Spinal cord (tissue), 10 donors: ENCODE data around the gene SKA3. TPM values are rescaled to one million over a fixed set of nuclear protein-coding genes. Genes with fewer than 3 reads are reported as not detected.
A peak's percentile ranks its signal among the peaks of the same experiment; 100 is the strongest.
"Not testable (repeated sequence)": the region's sequence is repeated elsewhere in the genome, so short reads cannot be mapped to it uniquely, and the experiment has no call there.

Experiments used
- DNase-seq, 6 donors: peaks; one replicate each; pipeline versions ENCODE4 v3.0.0 to v3.0.0-alpha.2; 2013 to 2015; ENCODE audit warnings: low spot score in 6 of 6, low read depth in 4 of 6
- H3K27ac ChIP-seq: one replicate; pipeline ENCODE4 v1.5.1; 2013; ENCODE audit warnings: low read depth, low read length, control low read depth
- H3K27me3 ChIP-seq: one replicate; pipeline ENCODE4 v1.6.1; 2013; ENCODE audit warnings: low read length; ENCODE audit not compliant: control insufficient read depth, insufficient read depth
- H3K36me3 ChIP-seq: one replicate; pipeline ENCODE4 v1.6.1; 2013; ENCODE audit warnings: low read length; ENCODE audit not compliant: control insufficient read depth, insufficient read depth
- H3K4me1 ChIP-seq: one replicate; pipeline ENCODE4 v1.6.1; 2013; ENCODE audit warnings: low read length; ENCODE audit not compliant: control insufficient read depth, insufficient read depth
- H3K4me3 ChIP-seq: one replicate; pipeline ENCODE4 v1.5.1; 2013; ENCODE audit warnings: low read depth, low read length, control low read depth
- H3K9me3 ChIP-seq: one replicate; pipeline ENCODE4 v1.6.1; 2013; ENCODE audit warnings: low read length; ENCODE audit not compliant: control insufficient read depth, insufficient read depth
- WGBS: methylation state at CpG from one replicate; pipeline ENCODE4 v1.1.5; 2013; ENCODE audit warnings: missing lambda C conversion rate; ENCODE audit not compliant: insufficient coverage; 5-methylcytosine and 5-hydroxymethylcytosine counted together
- polyA plus RNA-seq, 2 donors: library from polyadenylated mRNA; unstranded; fragments of 120-200 nt; gene quantifications; one replicate each; pipeline ENCODE4 v1.2.1, GENCODE V29; 2013; ENCODE audit not compliant: insufficient read length in 2 of 2
- total RNA-seq, 2 donors: library from RNA; depleted of rRNA in 1 of 2; stranded (reverse); fragments of 120-200 nt in 1 of 2; fragments of >200 nt in 1 of 2; gene quantifications; one replicate each; pipeline versions ENCODE4 v1.2.3 to v1.2.4, GENCODE V29; 2013 to 2014
- donor health status: healthy.

The SKA3 gene
- total and polyA plus RNA-seq, 4 donors, result 6.6 to 9.2 (median 7.5) TPM

DNA sequence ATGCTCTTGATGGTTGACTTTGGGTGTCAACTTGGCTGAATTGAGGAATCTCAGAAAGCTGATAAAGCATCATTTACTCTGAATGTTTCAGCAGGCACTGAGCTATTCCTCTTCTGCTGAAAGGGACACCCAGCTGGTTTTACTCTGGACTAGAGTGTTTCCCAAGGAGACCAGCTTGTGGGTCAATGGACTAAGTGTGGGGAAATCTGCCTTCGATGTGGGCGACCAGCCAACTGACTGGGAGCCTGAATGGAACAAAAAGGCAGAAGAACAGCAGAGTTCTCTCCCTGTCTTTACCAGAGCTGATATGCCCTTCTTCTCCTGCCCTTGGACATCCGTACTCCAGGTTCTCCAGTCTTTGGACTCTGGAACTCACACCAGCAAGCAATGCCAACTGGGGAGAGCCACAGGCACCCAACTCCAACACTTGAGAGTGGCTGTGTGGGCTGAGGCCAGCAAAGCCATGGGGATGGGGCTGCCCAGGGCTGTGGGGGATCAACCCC lies 32.4 kb upstream of the SKA3 start:
- H3K4me3 ChIP-seq, result no peak overlapping the region
- no peak for DNase-seq
- H3K4me1 ChIP-seq, result no peaks in the 10 kb centered on the region
- H3K27ac ChIP-seq, result no peak overlapping the region
- H3K27me3 ChIP-seq, result no peaks in the 10 kb centered on the region
- H3K36me3 ChIP-seq, result no peaks in the 10 kb centered on the region
- 85% methylated on average over 3 of the region's 3 CpGs for WGBS
- H3K9me3 ChIP-seq, result no peaks in the 10 kb centered on the region

DNA sequence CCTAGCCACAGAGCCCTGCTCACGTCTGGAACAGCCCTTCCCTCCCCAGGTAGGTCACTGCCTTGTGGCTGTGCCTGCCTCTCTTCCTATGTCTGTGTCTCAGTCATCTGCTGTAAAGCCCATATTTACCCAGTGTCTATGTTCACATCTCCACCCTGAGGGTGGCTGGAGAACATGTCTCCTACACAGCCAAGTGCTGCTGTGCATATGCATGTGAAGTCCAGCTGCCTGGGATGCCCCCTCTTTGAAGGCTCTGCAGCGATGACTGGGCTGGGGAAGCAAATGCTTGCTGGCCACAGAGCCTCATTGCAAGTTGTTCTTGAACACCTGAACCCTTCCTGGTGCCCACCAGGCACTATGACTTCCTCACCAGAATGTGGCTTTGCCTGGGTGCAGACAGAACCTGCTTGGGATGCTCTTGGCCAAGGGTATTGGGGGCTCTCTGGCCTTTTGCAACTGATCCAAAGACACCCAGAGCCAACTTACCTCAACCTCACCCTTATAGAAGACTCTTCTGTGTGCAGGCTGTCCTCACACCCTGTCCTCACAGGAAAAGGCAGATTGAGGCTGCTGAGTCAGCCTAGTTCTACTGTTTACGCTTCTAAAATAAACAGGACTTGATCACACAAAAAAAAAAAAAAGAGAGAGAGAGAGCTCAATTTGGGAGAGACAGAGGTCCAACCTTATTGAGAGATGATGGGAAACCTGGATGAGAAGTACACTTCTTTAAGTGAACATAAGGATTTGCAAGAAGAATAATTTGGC lies 26.6 kb upstream of the SKA3 start:
- Histone ChIP-seq H3K4me1 (no peaks in the 10 kb centered on the region), H3K27ac (no peak overlapping the region), H3K4me3 (no peak overlapping the region), H3K36me3 (no peaks in the 10 kb centered on the region), H3K27me3 (no peaks in the 10 kb centered on the region), H3K9me3 (peaks cover 3% of the 10 kb centered on the region)
- WGBS, result 64% methylated on average over 2 of the region's 3 CpGs
- DNase-seq, result no peak

DNA sequence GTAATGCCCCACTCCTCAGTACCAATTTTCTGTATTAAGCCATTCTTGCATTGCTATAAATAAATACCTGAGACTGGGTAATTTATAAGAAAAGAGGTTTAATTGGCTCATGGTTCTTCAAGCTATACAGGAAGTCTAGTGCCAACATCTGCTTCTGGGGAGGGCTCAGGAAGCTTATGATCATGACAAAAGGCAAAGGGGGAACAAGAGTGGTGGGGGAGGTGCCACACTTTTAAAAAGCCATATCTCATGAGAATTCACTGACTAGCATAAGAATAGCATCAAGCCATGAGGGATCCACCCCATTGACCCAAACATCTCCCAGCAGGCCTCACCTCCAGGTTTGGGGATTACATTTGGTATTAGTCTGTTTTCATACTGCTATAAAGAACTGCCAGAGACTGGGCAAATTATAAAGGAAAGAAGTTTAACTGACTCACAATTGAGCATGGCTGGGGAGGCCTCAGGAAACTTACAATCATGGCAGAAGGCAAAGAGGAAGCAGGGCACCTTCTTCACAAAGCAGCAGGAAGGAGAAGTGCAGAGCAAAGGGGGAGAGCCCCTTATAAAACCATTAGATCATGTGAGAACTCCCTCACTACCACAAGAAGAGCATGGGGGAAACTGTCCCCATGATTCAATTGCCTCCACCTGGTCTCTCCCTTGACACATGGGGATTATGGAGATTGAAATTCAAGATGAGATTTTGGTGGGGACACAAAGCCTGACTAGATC lies 25.3 kb upstream of the SKA3 start:
- not testable (repeated sequence) for H3K4me3 ChIP-seq, DNase-seq, H3K9me3 ChIP-seq, H3K4me1 ChIP-seq, H3K27ac ChIP-seq, H3K36me3 ChIP-seq, H3K27me3 ChIP-seq

DNA sequence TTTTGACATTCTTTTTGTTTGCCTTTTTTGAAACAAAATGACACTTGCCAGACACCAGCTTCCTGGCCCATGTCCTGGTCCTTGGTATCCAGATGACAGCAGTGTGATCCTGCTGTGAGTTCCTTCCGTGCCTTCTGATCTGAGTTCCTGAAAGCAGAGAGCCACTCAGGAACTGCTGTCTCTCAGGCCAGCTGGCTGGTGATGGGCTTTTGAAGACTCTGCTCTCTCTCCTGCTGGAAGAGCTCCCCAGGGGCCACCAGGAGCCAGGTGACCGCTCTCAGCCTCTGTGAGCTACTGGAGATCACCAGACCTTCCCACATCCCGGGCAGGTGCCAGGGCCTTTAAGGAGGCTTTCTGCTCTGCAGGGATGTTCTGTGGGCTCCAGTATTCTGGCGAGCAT lies 22.0 kb upstream of the SKA3 start:
- not testable (repeated sequence) for H3K4me1 ChIP-seq, H3K36me3 ChIP-seq, H3K27me3 ChIP-seq, H3K4me3 ChIP-seq, H3K27ac ChIP-seq, H3K9me3 ChIP-seq, DNase-seq
- WGBS, result 80% methylated on average over 2 of the region's 4 CpGs

DNA sequence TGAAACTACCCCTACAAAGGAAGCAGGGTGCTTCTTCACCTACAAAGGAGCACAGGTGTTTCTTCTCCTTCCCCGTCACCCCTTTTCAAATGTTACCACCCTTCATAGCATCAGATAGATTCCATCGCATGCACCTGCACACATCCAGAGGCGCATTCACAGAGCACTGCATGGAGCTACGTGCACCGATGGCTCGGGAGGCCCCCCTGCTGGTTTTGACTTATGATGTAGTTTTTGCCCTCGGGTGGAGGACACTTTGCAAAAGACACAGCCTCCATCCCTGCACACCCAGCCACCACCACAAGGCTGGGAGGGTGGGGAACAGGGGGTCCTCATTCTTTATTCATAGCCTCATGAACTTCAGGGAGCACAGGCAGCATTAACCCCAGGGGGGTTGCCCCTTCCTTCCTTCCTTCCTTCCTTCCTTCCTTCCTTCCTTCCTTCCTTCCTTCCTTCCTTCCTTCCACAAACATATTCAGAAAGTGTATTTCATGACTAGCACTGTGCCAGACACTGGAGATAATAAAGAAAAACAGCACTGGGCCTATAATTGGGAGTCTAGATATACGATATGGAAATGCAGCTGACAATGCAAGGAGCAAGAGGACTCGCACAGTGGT lies 21.4 kb upstream of the SKA3 start:
- H3K4me3 ChIP-seq, H3K27me3 ChIP-seq, DNase-seq, H3K27ac ChIP-seq, H3K9me3 ChIP-seq, H3K4me1 ChIP-seq, H3K36me3 ChIP-seq: not testable (repeated sequence)
- WGBS, result 75% methylated on average over 2 of the region's 9 CpGs

DNA sequence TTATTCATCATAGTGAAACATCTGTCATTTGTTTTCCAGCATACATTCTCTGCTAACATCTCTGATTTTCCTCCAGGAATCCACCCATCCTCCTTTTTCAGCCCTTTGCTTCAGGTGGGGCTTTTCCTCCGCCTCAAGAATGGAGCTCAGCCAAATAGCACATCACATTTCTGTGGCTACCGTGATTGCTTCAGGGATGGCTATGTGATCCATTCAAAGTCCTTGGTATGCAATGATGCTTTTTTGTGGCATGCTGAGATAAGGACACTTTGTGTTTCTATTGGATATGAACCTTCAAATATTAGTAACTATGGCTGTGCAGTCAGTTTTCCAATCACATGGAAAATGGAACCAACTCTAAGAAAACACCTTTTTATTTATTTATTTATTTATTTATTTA lies 18.4 kb upstream of the SKA3 start:
- WGBS, result 100% methylated on average over 1 of the region's 2 CpGs
- not testable (repeated sequence) for H3K36me3 ChIP-seq, H3K4me3 ChIP-seq, H3K27ac ChIP-seq, H3K9me3 ChIP-seq, H3K4me1 ChIP-seq, H3K27me3 ChIP-seq, DNase-seq

DNA sequence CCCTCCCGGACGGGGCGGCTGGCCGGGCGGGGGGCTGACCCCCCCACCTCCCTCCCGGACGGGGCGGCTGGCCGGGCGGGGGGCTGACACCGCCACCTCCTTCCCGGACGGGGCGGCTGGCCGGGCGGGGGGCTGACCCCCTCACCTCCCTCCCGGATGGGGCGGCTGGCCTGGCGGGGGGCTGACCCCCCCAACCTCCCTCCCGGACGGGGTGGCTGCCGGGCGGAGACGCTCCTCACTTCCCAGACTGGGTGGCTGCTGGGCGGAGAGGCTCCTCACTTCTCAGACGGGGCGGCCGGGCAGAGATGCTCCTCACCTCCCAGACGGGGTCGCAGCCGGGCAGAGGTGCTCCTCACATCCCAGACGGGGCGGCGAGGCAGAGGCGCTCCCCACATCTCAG lies 10.1 kb upstream of the SKA3 start:
- not testable (repeated sequence) for H3K36me3 ChIP-seq, H3K27me3 ChIP-seq, H3K9me3 ChIP-seq, DNase-seq, H3K27ac ChIP-seq, H3K4me3 ChIP-seq, H3K4me1 ChIP-seq
- WGBS, result 96% methylated on average over 8 of the region's 35 CpGs

DNA sequence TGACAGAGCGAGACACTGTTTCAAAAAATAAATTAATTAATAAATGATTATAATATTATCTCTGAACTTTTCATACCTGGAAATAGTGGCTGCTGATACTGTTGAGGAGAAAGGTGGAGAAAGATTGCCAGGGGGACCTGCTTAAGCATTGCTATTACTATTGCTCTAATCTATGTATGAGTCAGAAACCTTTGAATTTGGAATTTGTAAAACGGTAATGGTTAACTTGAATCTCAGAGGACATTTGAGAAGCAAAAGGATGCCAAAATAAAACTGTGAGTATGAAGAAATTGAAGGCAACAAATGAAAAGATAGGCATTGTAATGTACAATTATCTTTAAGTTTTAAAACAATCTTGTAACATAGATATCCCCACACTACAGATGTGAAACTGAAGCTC lies 5.3 kb upstream of the SKA3 start:
- DNase-seq, result no peak
- no CpG with 5 or more reads among the region's 2 CpGs for WGBS
- peaks cover 3% of the 10 kb centered on the region for H3K36me3 ChIP-seq
- no peaks in the 10 kb centered on the region for H3K27me3 ChIP-seq
- no peaks in the 10 kb centered on the region for H3K9me3 ChIP-seq
- no peak overlapping the region for H3K27ac ChIP-seq
- no peak overlapping the region for H3K4me3 ChIP-seq
- peaks cover 9% of the 10 kb centered on the region for H3K4me1 ChIP-seq

DNA sequence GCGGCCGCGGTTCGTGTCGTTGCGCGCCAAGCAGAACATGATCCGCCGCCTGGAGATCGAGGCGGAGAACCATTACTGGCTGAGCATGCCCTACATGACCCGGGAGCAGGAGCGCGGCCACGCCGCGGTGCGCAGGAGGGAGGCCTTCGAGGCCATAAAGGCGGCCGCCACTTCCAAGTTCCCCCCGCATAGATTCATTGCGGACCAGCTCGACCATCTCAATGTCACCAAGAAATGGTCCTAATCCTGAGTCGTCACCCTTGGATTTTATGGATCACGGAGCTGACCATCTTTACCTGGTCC lies 581 bp upstream of the SKA3 start:
- Histone ChIP-seq H3K27ac (peak overlapping the region; percentile 98), H3K4me3 (peak overlapping the region; percentile 94), H3K9me3 (no peaks in the 10 kb centered on the region), H3K27me3 (no peaks in the 10 kb centered on the region), H3K4me1 (peaks cover 9% of the 10 kb centered on the region), H3K36me3 (peaks cover 3% of the 10 kb centered on the region)
- 0% methylated on average over 25 of the region's 26 CpGs for WGBS
- peak in 1 of 6 donors; percentile 0 for DNase-seq
